Measurements from ENCODE around the gene RIN2.
"Not testable (repeated sequence)": the region's sequence is repeated elsewhere in the genome, so short reads cannot be mapped to it uniquely, and the experiment has no call there.

The RIN2 gene

GRCh38 chr20:19740512-19740911 is 17.5 kb upstream of the RIN2 start:
- no peak for DNase-seq

- DNase-seq = no peak
Observed at GRCh38 chr20:19741924-19742323, 16.1 kb upstream of the RIN2 start.

- DNase-seq = no peak
Observed at GRCh38 chr20:19742974-19743639, 15.0 kb upstream of the RIN2 start.

GRCh38 chr20:19743640-19743995 is 14.4 kb upstream of the RIN2 start:
- DNase-seq = no peak

GRCh38 chr20:19745106-19745505 is 13.0 kb upstream of the RIN2 start:
- DNase-seq = no peak

GRCh38 chr20:19745584-19745983 is 12.5 kb upstream of the RIN2 start:
- DNase-seq = no peak

GRCh38 chr20:19746396-19746795 is 11.7 kb upstream of the RIN2 start:
- DNase-seq = no peak

GRCh38 chr20:19747903-19748302 is 10.2 kb upstream of the RIN2 start:
- DNase-seq = no peak

- no peak for DNase-seq
Observed at GRCh38 chr20:19748681-19749080, 9.4 kb upstream of the RIN2 start.

GRCh38 chr20:19749618-19750071 is 8.4 kb upstream of the RIN2 start:
- DNase-seq = no peak

- no peak for DNase-seq
Observed at GRCh38 chr20:19750101-19750606, 7.9 kb upstream of the RIN2 start.

- no peak for DNase-seq
Observed at GRCh38 chr20:19750907-19751636, 7.0 kb upstream of the RIN2 start.

GRCh38 chr20:19754201-19754600 is 3.9 kb upstream of the RIN2 start:
- DNase-seq = not testable (repeated sequence)

- DNase-seq = no peak
Observed at GRCh38 chr20:19756761-19757486, 1.1 kb upstream of the RIN2 start.

GRCh38 chr20:19757487-19758132 is 448 bp upstream of the RIN2 start:
- DNase-seq = no peak

GRCh38 chr20:19758501-19759331 is 658 bp downstream of the RIN2 start:
- DNase-seq = no peak

GRCh38 chr20:19760371-19760721 is 2.3 kb downstream of the RIN2 start:
- DNase-seq = no peak

- no peak for DNase-seq
Observed at GRCh38 chr20:19761326-19761725, 3.3 kb downstream of the RIN2 start.

GRCh38 chr20:19761841-19762240 is 3.8 kb downstream of the RIN2 start:
- DNase-seq = no peak

GRCh38 chr20:19764207-19764606 is 6.1 kb downstream of the RIN2 start:
- no peak for DNase-seq

- DNase-seq = no peak
Observed at GRCh38 chr20:19765266-19765665, 7.2 kb downstream of the RIN2 start.

- no peak for DNase-seq
Observed at GRCh38 chr20:19765913-19766312, 7.9 kb downstream of the RIN2 start.

Data from effector CD8-positive, alpha-beta T cell (primary cell).